GM18499 (cell line): ENCODE data around the gene CNOT9.

ENCODE experiments used
- ATAC-seq: cut with Tn5 transposase; IDR thresholded peaks from one replicate; pipeline ENCODE4 v1.9.1; 2021; ENCODE audit warnings: moderate number of reproducible peaks; ENCODE audit not compliant: insufficient read depth, unreplicated experiment

The CNOT9 gene

DNA sequence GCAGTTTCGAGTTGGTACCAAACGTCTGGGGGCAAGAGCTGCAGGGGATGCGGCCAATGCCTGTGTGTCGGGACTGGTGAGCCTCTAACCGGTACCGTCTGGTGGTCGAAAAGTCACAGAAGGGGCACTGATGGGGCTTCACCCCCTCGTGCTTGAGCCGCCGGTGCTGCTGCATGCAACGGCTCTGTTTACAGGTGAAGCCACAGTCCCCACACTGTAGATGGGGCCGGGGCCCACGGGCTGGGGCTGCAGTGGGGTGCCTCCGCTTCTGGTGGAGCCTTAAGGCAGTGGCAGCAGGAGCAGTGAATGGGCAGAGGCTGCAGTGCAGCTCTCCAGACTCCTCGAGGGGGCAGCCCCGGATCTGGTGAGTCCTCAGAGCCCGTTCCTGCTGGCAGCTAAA, 74.1 kb downstream of the CNOT9 start:
- ATAC-seq = no peak

DNA sequence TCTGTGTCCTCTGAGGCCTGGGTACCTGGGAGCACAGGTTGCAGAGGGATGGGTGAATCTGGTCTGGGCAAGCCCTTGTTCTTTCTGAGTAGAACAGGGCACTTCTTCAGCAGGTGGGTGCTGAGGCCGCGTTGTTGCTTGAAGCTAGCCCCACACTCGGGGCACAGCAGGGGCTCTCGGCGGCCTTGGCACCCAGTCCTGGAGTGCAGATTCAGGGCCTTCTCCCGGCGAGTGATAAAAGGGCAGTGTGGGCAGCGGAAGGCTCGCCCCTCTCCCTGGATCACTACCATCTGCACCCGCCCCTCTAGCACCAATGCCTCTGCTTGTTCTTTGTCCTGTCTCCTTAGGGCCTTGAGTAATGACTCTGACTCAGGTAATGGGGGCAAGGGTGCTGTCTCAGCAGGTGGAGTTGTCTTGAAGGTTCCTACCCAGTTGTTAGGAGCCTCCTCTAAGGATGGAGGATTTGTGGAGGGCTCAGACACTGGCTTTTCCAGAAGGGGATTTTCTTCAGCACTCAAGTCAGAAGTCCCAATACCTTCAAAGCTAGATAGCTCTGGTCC, 75.2 kb downstream of the CNOT9 start:
- no peak for ATAC-seq

GRCh38 chr2:218644721-218645120, 76.1 kb downstream of the CNOT9 start:
- ATAC-seq = no peak

GRCh38 chr2:218645126-218645525, 76.5 kb downstream of the CNOT9 start:
- no peak for ATAC-seq
